Keratinocyte (primary cell): ENCODE results near the gene IPO13. TPM values are rescaled to one million over a fixed set of nuclear protein-coding genes. Genes with fewer than 3 reads are reported as not detected.
A peak's percentile ranks its signal among the peaks of the same experiment; 100 is the strongest.

Experiments
- DNase-seq: peaks from one replicate; pipeline ENCODE4 v3.0.0-alpha.2; 2011; ENCODE audit warnings: low read depth, missing footprints, low spot score
- FAIRE-seq: peaks from 2 replicates; lab custom pipeline; 2011; peaks lifted over from hg19 to GRCh38; lab: Jason Lieb, UNC
- H2AFZ ChIP-seq: 2 replicates; pipeline ENCODE4 v1.6.0; 2012; ENCODE audit warnings: low read length, control low read depth, inconsistent platforms; ENCODE audit not compliant: control insufficient read depth
- H3K27ac ChIP-seq: 2 replicates; pipeline ENCODE4 v1.5.1; 2011; ENCODE audit warnings: low read length; ENCODE audit not compliant: control insufficient read depth, insufficient read depth
- H3K27me3 ChIP-seq: 3 replicates; pipeline ENCODE4 v1.6.0; 2011; ENCODE audit warnings: low read length; ENCODE audit not compliant: control insufficient read depth, insufficient read depth; ENCODE audit errors: extremely low read depth
- H3K36me3 ChIP-seq, 2 experiments: 2 replicates in 1 of 2; 3 replicates in 1 of 2; pipeline ENCODE4 v1.5.1; 2011; ENCODE audit warnings: low read length in 2 of 2, mild to moderate bottlenecking in 1 of 2; ENCODE audit not compliant: control insufficient read depth in 2 of 2, insufficient read depth in 2 of 2; ENCODE audit errors: extremely low read depth in 1 of 2
- H3K4me1 ChIP-seq: 3 replicates; pipeline ENCODE4 v1.5.1; 2011; ENCODE audit warnings: low read length; ENCODE audit not compliant: control insufficient read depth, insufficient read depth; ENCODE audit errors: extremely low read depth
- H3K4me2 ChIP-seq: 3 replicates; pipeline ENCODE4 v1.6.0; 2011; ENCODE audit warnings: low read depth, low read length; ENCODE audit not compliant: control insufficient read depth, insufficient read depth; ENCODE audit errors: extremely low read depth
- H3K4me3 ChIP-seq, 3 experiments: fragments of 200-600 bp in 1 of 3; sonication (generic) in 1 of 3; 2 replicates in 2 of 3; 3 replicates in 1 of 3; pipeline ENCODE4 v1.5.1; 2011 to 2016; ENCODE audit warnings: low read length in 3 of 3, mild to moderate bottlenecking in 3 of 3, control low read depth in 2 of 3, inconsistent platforms in 1 of 3, low read depth in 1 of 3, mixed read lengths in 1 of 3, mixed run types in 1 of 3, moderate library complexity in 1 of 3; ENCODE audit not compliant: control insufficient read depth in 2 of 3, insufficient read depth in 2 of 3; ENCODE audit errors: extremely low read depth in 1 of 3
- H3K79me2 ChIP-seq: 2 replicates; pipeline ENCODE4 v1.6.0; 2012; ENCODE audit warnings: low read length; ENCODE audit not compliant: control insufficient read depth, insufficient read depth
- H3K9ac ChIP-seq: 3 replicates; pipeline ENCODE4 v1.6.0; 2011; ENCODE audit warnings: low read length; ENCODE audit not compliant: control insufficient read depth, insufficient read depth; ENCODE audit errors: extremely low read depth
- H3K9me1 ChIP-seq: 3 replicates; pipeline ENCODE4 v1.6.0; 2011; ENCODE audit warnings: low read length; ENCODE audit not compliant: control insufficient read depth, insufficient read depth; ENCODE audit errors: extremely low read depth
- H3K9me3 ChIP-seq: 2 replicates; pipeline ENCODE4 v1.5.1; 2012; ENCODE audit warnings: low read depth, low read length; ENCODE audit not compliant: control insufficient read depth
- H4K20me1 ChIP-seq: 3 replicates; pipeline ENCODE4 v1.6.0; 2011; ENCODE audit warnings: low read length; ENCODE audit not compliant: control insufficient read depth, insufficient read depth; ENCODE audit errors: extremely low read depth
- CTCF ChIP-seq, 3 experiments: IDR thresholded peaks in 1 of 3; conservative IDR thresholded peaks in 1 of 3; optimal IDR thresholded peaks in 1 of 3; 2 replicates in 2 of 3; 3 replicates in 1 of 3; pipeline versions ENCODE3 to v1.5.1; 2011; ENCODE audit warnings: low read length in 3 of 3, mild to moderate bottlenecking in 3 of 3, moderate library complexity in 2 of 3, control low read depth in 1 of 3, inconsistent platforms in 1 of 3; ENCODE audit not compliant: insufficient read depth in 2 of 3; ENCODE audit errors: extremely low read depth in 1 of 3
- EZH2 ChIP-seq: IDR thresholded peaks from one replicate; pipeline ENCODE4 v1.6.1; 2012; ENCODE audit warnings: inconsistent platforms, mild to moderate bottlenecking, low read length, moderate library complexity
- dilution Hi-C: fragments of 300-500 bp; cut with MboI; formaldehyde crosslinking; loops from one replicate; pipeline ENCODE4 v1.7.0; 2020; ENCODE audit warnings: low sequenced_read_pairs; ENCODE audit not compliant: extremely low pct_ligation_motif_present
- polyA plus RNA-seq, 5 experiments: library from polyadenylated mRNA; depleted of rRNA in 3 of 5; stranded (reverse) in 3 of 5; stranded (forward) in 1 of 5; unstranded in 1 of 5; fragments of >200 nt; gene quantifications; 1 replicate in 1 of 5; 2 replicates in 3 of 5; 3 replicates in 1 of 5; pipeline versions ENCODE4 v1.2.1 to v1.2.3, GENCODE V29; 2011 to 2012; ENCODE audit warnings: missing spikeins in 2 of 5, low read depth in 1 of 5, low replicate concordance in 1 of 5

IPO13 gene
- polyA plus RNA-seq, 1 donor (not counting 4 experiments of a cell fraction or from before 2014, with no cell fraction given), result 20.7 TPM

GRCh38 chr1:43990271-43991199 is 43.8 kb downstream of the IPO13 start:
- Histone ChIP-seq H3K27me3 (no peaks in the 10 kb centered on the region), H3K4me1 (peaks cover 36% of the 10 kb centered on the region), H2AFZ (no peak overlapping the region), H3K36me3 (peaks cover 7 to 19% of the 10 kb centered on the region in 2 experiments), H3K27ac (peak overlapping the region; percentile 90), H3K9ac (peak overlapping the region; percentile 83), H3K79me2 (no peaks in the 10 kb centered on the region), H3K9me1 (no peaks in the 10 kb centered on the region), H3K4me3 (peak overlapping the region; percentile 58 to 68 (median 61)), H3K9me3 (no peaks in the 10 kb centered on the region), H4K20me1 (no peaks in the 10 kb centered on the region), H3K4me2 (peak overlapping the region; percentile 85)
- FAIRE-seq, result no peak
- no peak for DNase-seq
- TF ChIP-seq EZH2 (no peak), CTCF (optimal IDR thresholded peaks at IDR 0.05 in 1 of 3, IDR thresholded peaks at IDR 0.05 in 1 of 3, conservative IDR thresholded peaks at IDR 0.05 in 1 of 3; ENCODE audit: extremely low read depth in 1 of 3, insufficient read depth in 2 of 3, low read length in 3 of 3) (peak in 1 of 3 experiments; percentile 32)
- dilution Hi-C loops, result no loop called here

- Histone ChIP-seq H3K4me1 (peaks cover 31% of the 10 kb centered on the region), H3K9ac (peak overlapping the region; percentile 83), H3K79me2 (no peaks in the 10 kb centered on the region), H3K36me3 (peaks cover 4 to 14% of the 10 kb centered on the region in 2 experiments), H2AFZ (peak overlapping the region; percentile 42), H3K4me3 (peak overlapping the region; percentile 58 to 68 (median 61)), H3K9me1 (no peaks in the 10 kb centered on the region), H3K27ac (peak overlapping the region; percentile 90), H4K20me1 (no peaks in the 10 kb centered on the region), H3K9me3 (no peaks in the 10 kb centered on the region), H3K27me3 (no peaks in the 10 kb centered on the region), H3K4me2 (peak overlapping the region; percentile 85)
- DNase-seq (no peak), FAIRE-seq (no peak)
- dilution Hi-C loops, result no loop called here
- TF ChIP-seq CTCF (optimal IDR thresholded peaks at IDR 0.05 in 1 of 3, IDR thresholded peaks at IDR 0.05 in 1 of 3, conservative IDR thresholded peaks at IDR 0.05 in 1 of 3; ENCODE audit: extremely low read depth in 1 of 3, insufficient read depth in 2 of 3, low read length in 3 of 3) (no peak), EZH2 (no peak)
These were observed 44.4 kb downstream of the IPO13 start for GRCh38 chr1:43991200-43991475.
